IPS-15b (cell line): Measurements from ENCODE around the gene DGKD.

ENCODE experiments used
- H3K27me3 ChIP-seq: one replicate; pipeline ENCODE4 v1.6.1; 2013; ENCODE audit warnings: low read length; ENCODE audit not compliant: control insufficient read depth, insufficient read depth
- H3K36me3 ChIP-seq: one replicate; pipeline ENCODE4 v1.6.1; 2013; ENCODE audit warnings: low read length; ENCODE audit not compliant: control insufficient read depth, insufficient read depth
- H3K4me1 ChIP-seq: one replicate; pipeline ENCODE4 v1.6.1; 2013; ENCODE audit warnings: mild to moderate bottlenecking, low read length; ENCODE audit not compliant: control insufficient read depth, insufficient read depth
- H3K4me3 ChIP-seq: one replicate; pipeline ENCODE4 v1.5.1; 2013; ENCODE audit warnings: low read depth, low read length
- H3K9ac ChIP-seq: one replicate; pipeline ENCODE4 v1.6.1; 2013; ENCODE audit warnings: low read depth, mild to moderate bottlenecking, low read length
- H3K9me3 ChIP-seq: one replicate; pipeline ENCODE4 v1.6.1; 2013; ENCODE audit warnings: mild to moderate bottlenecking, low read length; ENCODE audit not compliant: control insufficient read depth, insufficient read depth

DGKD gene

DNA sequence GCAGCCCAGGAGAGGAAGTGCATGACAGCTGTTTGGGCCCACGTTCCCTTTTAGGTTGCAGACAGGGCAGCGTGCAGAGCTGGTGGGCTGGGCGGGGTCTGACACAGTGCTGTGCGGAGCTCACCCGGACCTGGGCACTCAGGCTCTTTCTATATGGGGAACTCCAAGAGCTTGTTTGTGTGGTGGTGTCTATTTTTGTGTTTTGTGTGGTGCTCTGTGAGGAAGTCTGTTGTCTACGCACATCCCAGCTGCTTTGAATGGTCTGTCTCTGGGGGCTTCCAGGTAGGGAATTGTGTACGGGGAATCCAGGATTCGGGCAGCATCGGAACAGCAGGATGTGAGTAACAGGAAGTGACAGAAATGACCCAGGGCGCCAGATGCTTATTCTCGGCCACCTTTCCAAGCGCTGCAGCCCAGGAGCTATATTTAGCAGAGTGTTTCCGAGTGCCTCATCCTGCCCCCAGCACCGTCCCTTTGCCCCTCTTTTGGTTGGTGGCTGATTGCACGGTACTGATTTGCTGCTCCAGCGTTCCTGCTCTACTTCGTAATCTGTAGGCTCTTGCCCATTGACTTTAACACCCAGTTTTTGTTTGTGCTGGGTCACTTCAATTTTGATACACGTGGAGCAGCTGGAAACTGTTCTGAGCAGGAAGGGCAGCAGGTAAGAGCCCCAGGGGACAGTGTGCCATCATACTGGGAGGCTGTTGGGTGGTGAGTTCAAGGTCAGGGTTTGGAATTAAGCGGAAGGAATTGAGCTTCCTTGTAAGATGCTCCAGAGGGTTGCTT lies 64.7 kb downstream of the DGKD start:
- no peak overlapping the region for H3K4me3 ChIP-seq

DNA sequence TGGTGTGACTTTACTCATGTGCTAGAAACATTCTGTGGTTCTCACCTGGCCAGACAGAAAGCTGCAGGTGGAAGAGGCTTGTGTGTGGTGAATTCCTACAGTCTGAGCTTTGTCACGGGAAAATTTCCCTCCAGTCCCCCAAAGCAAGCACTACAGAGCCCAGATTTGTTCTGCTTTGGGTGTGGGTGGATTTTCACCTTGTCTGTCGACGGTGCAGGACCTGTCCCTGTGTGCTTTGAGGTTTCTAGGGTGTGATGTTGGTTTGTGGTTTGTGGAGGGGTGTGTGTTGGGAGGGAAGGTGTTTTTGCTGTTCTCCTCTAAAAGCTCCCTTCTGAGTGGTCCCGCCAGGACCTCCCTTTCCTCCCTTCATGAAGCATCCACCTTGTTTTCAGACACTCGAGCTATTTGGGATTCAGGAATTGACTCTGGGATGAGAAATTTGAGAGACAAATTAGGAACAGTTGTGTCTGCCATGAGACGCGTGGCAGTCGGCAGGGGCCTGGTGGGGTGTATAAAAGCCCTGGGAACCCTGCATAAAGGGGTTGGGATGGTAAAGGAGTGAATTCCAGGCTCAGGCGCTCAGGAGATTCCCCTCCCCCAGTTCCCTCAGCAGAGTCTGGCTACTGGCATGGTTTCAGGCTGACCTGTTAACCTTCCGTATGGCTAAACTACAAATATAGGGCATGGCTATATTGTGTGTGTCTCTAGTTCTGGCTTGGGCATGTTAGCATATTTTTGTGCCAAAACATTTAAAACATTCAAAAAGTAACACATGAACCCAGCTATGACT lies 65.5 kb downstream of the DGKD start:
- Histone ChIP-seq H3K36me3 (no peaks in the 10 kb centered on the region), H3K9ac (no peak overlapping the region), H3K4me1 (peaks cover 9% of the 10 kb centered on the region)

More for the DNA sequence above, 64.7 kb downstream of the DGKD start:
- Histone ChIP-seq H3K36me3 (no peaks in the 10 kb centered on the region), H3K9ac (no peak overlapping the region), H3K27me3 (no peaks in the 10 kb centered on the region), H3K9me3 (no peaks in the 10 kb centered on the region), H3K4me1 (peaks cover 9% of the 10 kb centered on the region)

DNA sequence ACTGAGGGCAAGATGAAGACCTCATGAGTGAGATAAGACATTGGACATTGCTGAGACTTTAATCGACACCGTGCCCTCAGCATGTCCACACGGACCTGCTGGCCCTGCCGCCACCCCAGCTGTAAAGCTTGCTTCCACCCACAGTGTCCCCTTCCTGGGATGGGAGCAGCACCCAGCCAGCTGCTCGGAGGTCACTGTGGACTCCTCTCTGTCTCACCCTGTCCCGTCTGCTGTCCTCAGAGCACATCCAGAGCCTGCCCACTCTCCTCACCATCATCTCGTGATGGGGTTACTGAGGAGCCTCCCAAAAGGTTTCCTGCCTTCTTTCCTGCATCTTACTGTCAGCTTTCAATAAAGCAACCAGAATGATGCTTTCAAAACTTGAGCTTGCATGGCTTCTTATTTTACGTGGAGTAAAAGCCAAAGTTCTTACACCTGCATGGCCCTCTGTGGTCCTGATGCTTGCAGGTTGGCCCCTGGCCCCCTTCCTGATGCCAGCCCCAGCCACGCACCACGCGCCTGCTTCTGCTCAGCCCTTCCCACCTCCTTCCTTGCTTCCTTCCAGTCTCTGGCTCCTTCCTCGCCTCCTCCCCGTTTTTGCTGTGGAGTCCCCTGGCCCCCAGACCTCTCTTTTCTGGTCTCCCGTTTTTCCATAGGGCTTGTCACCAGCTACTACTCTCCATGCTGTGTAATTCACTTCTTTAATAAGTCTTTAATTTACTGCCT lies 67.0 kb downstream of the DGKD start:
- no peak overlapping the region for H3K4me3 ChIP-seq
- H3K9me3 ChIP-seq: no peaks in the 10 kb centered on the region
- peaks cover 9% of the 10 kb centered on the region for H3K4me1 ChIP-seq
- no peaks in the 10 kb centered on the region for H3K27me3 ChIP-seq
- no peaks in the 10 kb centered on the region for H3K36me3 ChIP-seq
- H3K9ac ChIP-seq: no peak overlapping the region

More for the DNA sequence above, 65.5 kb downstream of the DGKD start:
- no peaks in the 10 kb centered on the region for H3K27me3 ChIP-seq
- H3K4me3 ChIP-seq: no peak overlapping the region
- H3K9me3 ChIP-seq: no peaks in the 10 kb centered on the region

GRCh38 chr2:233422050-233422639 lies 67.9 kb downstream of the DGKD start:
- H3K9me3 ChIP-seq: no peaks in the 10 kb centered on the region
- peaks cover 9% of the 10 kb centered on the region for H3K4me1 ChIP-seq
- no peaks in the 10 kb centered on the region for H3K36me3 ChIP-seq
- H3K27me3 ChIP-seq: no peaks in the 10 kb centered on the region
- H3K9ac ChIP-seq: no peak overlapping the region
- no peak overlapping the region for H3K4me3 ChIP-seq

DNA sequence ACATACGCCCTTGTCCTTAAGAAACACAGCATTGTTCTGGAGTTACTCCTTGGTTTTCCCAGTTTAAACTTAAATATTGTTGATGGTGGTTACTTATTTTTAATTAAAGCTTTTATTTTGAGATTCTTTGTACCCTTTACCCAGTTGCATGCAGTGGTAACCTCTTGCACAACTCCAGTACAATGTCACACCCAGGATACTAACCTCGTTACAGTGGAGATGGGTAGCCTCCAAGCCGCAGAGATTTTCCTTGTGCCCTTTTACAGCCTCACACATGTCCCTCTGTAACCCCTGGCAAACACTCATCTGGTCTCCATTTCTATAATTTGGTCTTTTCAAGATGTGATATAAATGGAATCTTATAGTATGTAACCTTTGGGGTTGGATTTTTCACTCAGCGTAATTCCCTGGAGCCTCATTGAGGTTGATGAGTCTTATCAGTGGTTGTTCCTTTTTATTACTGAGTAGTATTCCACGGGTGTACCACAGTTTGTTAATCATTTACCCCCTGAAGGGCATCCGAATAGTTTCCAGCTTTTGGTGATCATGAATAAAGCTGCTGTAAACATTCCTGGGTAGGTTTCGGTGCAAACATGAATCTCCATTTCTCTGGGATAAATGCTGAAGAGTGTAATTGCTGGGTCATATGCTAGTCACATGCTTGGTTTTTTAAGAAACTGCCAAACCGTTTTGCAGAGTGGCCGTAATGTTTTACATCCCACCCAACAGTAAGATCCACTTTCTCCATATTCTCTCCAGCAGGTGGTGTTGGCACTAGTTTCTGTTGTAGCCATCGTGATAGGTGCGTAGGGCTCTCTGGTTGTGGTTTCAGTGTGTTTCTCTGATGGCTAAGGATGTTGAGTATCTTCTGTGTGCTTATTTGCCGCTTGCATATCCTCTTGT lies 68.6 kb downstream of the DGKD start:
- Histone ChIP-seq H3K36me3 (no peaks in the 10 kb centered on the region), H3K4me3 (no peak overlapping the region), H3K27me3 (no peaks in the 10 kb centered on the region), H3K4me1 (peaks cover 9% of the 10 kb centered on the region), H3K9ac (no peak overlapping the region), H3K9me3 (no peaks in the 10 kb centered on the region)

- H3K4me1 ChIP-seq: peaks cover 9% of the 10 kb centered on the region
- H3K9ac ChIP-seq: no peak overlapping the region
Observed at GRCh38 chr2:233423552-233423860, 69.2 kb downstream of the DGKD start.

GRCh38 chr2:233424154-233424951 lies 70.1 kb downstream of the DGKD start:
- H3K9me3 ChIP-seq: no peaks in the 10 kb centered on the region
- no peaks in the 10 kb centered on the region for H3K36me3 ChIP-seq
- H3K4me1 ChIP-seq: peaks cover 9% of the 10 kb centered on the region
- H3K9ac ChIP-seq: no peak overlapping the region
- H3K4me3 ChIP-seq: no peak overlapping the region
- H3K27me3 ChIP-seq: no peaks in the 10 kb centered on the region

More at GRCh38 chr2:233423552-233423860, 69.2 kb downstream of the DGKD start:
- Histone ChIP-seq H3K36me3 (no peaks in the 10 kb centered on the region), H3K4me3 (no peak overlapping the region), H3K27me3 (no peaks in the 10 kb centered on the region), H3K9me3 (no peaks in the 10 kb centered on the region)

DNA sequence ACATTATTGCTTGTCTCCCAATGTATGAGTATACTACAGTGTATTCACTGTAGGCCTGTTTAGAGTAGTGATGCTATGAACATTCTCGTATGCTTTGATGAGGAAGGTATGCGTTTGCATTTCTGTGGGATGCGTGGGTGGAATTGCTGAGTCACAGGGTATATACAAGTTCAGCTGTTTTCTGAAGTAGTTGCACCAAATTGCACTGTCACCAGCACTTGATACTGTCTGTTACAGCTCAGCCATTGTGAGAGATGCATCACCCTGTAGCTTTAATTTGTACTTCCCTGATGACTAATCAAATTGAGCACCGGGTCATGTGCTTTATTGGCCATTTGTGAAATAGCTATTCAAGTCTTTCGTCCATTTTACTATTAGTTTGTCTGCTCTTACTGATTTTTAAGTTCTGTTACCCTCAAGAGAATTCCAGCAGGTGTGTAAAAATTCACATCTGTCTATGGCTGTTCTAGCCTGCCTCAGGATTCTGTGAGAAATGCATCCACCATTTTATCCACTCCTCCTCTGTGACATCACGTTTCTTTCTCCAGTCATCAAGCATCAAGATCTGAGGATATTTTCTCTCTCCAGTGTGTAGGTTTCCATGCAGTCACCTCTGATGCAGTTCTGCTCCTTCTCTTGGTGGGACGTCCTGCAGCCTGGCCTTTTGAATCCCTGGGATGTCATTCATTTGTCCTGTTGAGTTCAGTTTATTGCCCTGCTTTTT lies 72.5 kb downstream of the DGKD start:
- no peak overlapping the region for H3K9ac ChIP-seq
- H3K36me3 ChIP-seq: no peaks in the 10 kb centered on the region
- H3K27me3 ChIP-seq: no peaks in the 10 kb centered on the region
- H3K4me1 ChIP-seq: no peaks in the 10 kb centered on the region
- H3K9me3 ChIP-seq: no peaks in the 10 kb centered on the region
- H3K4me3 ChIP-seq: no peak overlapping the region

- H3K9ac ChIP-seq: no peak overlapping the region
- no peaks in the 10 kb centered on the region for H3K27me3 ChIP-seq
- H3K4me3 ChIP-seq: no peak overlapping the region
- H3K9me3 ChIP-seq: no peaks in the 10 kb centered on the region
- H3K4me1 ChIP-seq: no peaks in the 10 kb centered on the region
- no peaks in the 10 kb centered on the region for H3K36me3 ChIP-seq
Observed at GRCh38 chr2:233428008-233428407, 73.7 kb downstream of the DGKD start.

DNA sequence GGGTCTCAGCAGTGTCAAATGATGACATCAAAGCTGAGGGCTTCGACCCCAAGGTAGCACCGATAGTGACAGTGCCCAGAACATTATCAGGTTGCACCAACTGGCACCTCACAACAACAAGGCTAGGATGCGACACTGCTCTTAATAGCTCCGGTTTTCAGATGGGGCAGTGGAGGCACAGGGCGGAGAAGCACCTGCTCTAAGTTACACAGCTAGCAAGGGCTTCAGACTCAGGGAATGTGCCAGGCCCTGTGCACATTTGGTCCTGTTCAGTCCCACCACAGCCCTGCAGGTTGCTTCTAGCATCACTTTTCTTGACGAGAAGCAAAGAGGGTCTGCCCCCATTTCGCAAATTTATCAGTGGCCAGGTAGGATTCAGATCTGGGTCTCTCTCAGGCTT lies 74.1 kb downstream of the DGKD start:
- no peaks in the 10 kb centered on the region for H3K36me3 ChIP-seq
- no peaks in the 10 kb centered on the region for H3K9me3 ChIP-seq
- no peaks in the 10 kb centered on the region for H3K4me1 ChIP-seq

More for the DNA sequence above, 74.1 kb downstream of the DGKD start:
- H3K27me3 ChIP-seq: no peaks in the 10 kb centered on the region
- no peak overlapping the region for H3K4me3 ChIP-seq
- H3K9ac ChIP-seq: no peak overlapping the region
